Retina (tissue), 1 donor: ENCODE results near the gene ITGA8.
"Not testable (repeated sequence)": the region's sequence is repeated elsewhere in the genome, so short reads cannot be mapped to it uniquely, and the experiment has no call there.

Experiments used
- DNase-seq: peaks from one replicate; pipeline ENCODE4 v3.0.0-alpha.2; 2016

ITGA8 gene

GRCh38 chr10:15487376-15487775 is 232.3 kb downstream of the ITGA8 start:
- no peak for DNase-seq

GRCh38 chr10:15486404-15486803 is 233.3 kb downstream of the ITGA8 start:
- DNase-seq = no peak

- no peak for DNase-seq
Measured at GRCh38 chr10:15485684-15486316, 233.9 kb downstream of the ITGA8 start.

GRCh38 chr10:15485027-15485426 is 234.7 kb downstream of the ITGA8 start:
- no peak for DNase-seq

- DNase-seq = no peak
Measured at GRCh38 chr10:15484128-15484527, 235.6 kb downstream of the ITGA8 start.

GRCh38 chr10:15483215-15484075 is 236.3 kb downstream of the ITGA8 start:
- DNase-seq = no peak

- no peak for DNase-seq
Measured at GRCh38 chr10:15482156-15482555, 237.6 kb downstream of the ITGA8 start.

GRCh38 chr10:15478950-15479349 is 240.8 kb downstream of the ITGA8 start:
- DNase-seq = no peak

- DNase-seq = no peak
Measured at GRCh38 chr10:15478429-15478828, 241.3 kb downstream of the ITGA8 start.

GRCh38 chr10:15476337-15476736 is 243.4 kb downstream of the ITGA8 start:
- DNase-seq = no peak

GRCh38 chr10:15475439-15475838 is 244.3 kb downstream of the ITGA8 start:
- DNase-seq = not testable (repeated sequence)

GRCh38 chr10:15474671-15475070 is 245.1 kb downstream of the ITGA8 start:
- no peak for DNase-seq

GRCh38 chr10:15473396-15473767 is 246.3 kb downstream of the ITGA8 start:
- no peak for DNase-seq

- DNase-seq = peak; percentile 20
Measured at GRCh38 chr10:15472431-15473395, 247.0 kb downstream of the ITGA8 start.

GRCh38 chr10:15472008-15472407 is 247.7 kb downstream of the ITGA8 start:
- DNase-seq = peak; percentile 28

GRCh38 chr10:15469111-15469510 is 250.6 kb downstream of the ITGA8 start:
- no peak for DNase-seq

- DNase-seq = no peak
Measured at GRCh38 chr10:15464381-15464780, 255.3 kb downstream of the ITGA8 start.
